ENCODE results near the gene PRR18.
"Not testable (repeated sequence)": the region's sequence is repeated elsewhere in the genome, so short reads cannot be mapped to it uniquely, and the experiment has no call there.

Gene PRR18

DNA sequence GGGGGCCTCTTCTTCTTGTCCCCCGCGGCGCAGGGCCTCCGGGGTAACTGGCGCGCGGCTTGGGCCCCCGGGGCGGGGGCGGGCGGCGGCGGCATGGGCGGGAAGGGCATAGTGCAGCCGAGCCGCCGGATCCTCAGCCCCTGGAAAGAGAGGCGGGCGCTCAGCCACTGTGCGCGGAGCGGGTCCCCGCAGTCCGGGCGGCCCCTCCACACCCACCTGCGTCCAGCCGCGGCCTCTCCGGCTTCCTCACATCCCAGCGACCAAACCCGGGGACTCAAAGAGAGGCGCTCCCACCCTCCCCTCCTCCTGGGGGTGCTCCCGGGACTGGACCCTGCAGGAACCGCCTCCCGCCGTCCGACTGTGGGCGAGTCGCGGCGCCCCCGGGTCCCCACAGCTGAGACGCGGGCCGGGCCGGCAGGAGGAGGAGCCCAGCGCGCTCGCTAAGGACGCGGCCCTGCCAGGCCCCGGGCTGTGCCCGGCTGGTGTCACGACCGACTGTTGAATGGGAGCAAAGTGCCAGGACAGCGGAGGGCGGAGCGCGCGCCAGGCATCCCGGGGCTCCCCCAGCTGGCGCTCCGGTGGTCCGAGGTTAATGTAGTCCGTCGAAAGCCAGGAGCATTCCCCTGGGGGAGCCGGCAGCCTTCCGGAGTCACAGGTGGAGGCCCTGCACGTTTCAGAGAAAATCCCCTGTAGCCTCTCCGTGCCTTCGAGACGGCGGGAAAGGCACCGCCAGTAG lies at the start of gene PRR18:
Gene PRR18 (minus strand): TSS at position 360 of the 736 bp plus-strand sequence. CDS start 250 bp downstream, at position 110.
- DNase-seq (ENCODE audit: low read depth in 1 of 2, low spot score in 1 of 2), result peak; percentile 15 to 37
- no peak for TF ChIP-seq JUND (IDR thresholded peaks at IDR 0.05; ENCODE audit: low read depth)
- in situ Hi-C loops (cut with HindIII; ENCODE audit: low pct_unique_long_range_greater_than_20kb, low sequenced_read_pairs), result no loop called here

- in situ Hi-C loops (cut with HindIII; ENCODE audit: low pct_unique_long_range_greater_than_20kb, low sequenced_read_pairs), result no loop called here
- DNase-seq (ENCODE audit: low read depth in 1 of 2, low spot score in 1 of 2), result no peak
- TF ChIP-seq JUND (IDR thresholded peaks at IDR 0.05; ENCODE audit: low read depth), result no peak
These were observed 47.4 kb upstream of the PRR18 start for GRCh38 chr6:166355552-166355951.

DNA sequence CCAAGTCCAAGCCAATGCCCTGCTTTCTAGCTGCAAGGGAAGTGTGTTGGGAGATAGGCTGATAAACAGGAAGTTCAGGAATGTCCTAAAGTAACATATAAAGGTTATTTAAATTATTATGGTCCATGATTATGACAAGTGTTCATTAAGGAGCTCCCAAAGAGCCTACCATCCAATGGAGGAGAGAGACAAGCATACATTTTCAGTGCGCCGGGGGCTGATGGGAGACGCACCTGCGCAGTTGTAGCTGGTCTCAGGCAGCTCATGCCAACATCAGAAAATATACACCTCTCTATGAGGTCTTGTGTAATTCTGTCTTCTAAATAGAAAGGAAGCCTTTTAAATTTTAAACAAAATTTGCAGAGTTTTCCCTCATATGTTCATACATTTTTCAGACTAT lies 46.8 kb upstream of the PRR18 start:
- in situ Hi-C loops (cut with HindIII; ENCODE audit: low pct_unique_long_range_greater_than_20kb, low sequenced_read_pairs), result no loop called here
- TF ChIP-seq JUND (IDR thresholded peaks at IDR 0.05; ENCODE audit: low read depth), result no peak

GRCh38 chr6:166354143-166354542 lies 46.0 kb upstream of the PRR18 start:
- in situ Hi-C loops (cut with HindIII; ENCODE audit: low pct_unique_long_range_greater_than_20kb, low sequenced_read_pairs), result no loop called here
- TF ChIP-seq JUND (IDR thresholded peaks at IDR 0.05; ENCODE audit: low read depth), result no peak
- DNase-seq (ENCODE audit: low read depth in 1 of 2, low spot score in 1 of 2), result no peak

More for the DNA sequence above, 46.8 kb upstream of the PRR18 start:
- no peak for DNase-seq (ENCODE audit: low read depth in 1 of 2, low spot score in 1 of 2)

- no peak for TF ChIP-seq JUND (IDR thresholded peaks at IDR 0.05; ENCODE audit: low read depth)
- no peak for DNase-seq (ENCODE audit: low read depth in 1 of 2, low spot score in 1 of 2)
- in situ Hi-C loops (cut with HindIII; ENCODE audit: low pct_unique_long_range_greater_than_20kb, low sequenced_read_pairs), result no loop called here
These were observed 45.3 kb upstream of the PRR18 start for GRCh38 chr6:166353507-166353906.

- in situ Hi-C loops (cut with HindIII; ENCODE audit: low pct_unique_long_range_greater_than_20kb, low sequenced_read_pairs), result no loop called here
- no peak for TF ChIP-seq JUND (IDR thresholded peaks at IDR 0.05; ENCODE audit: low read depth)
- no peak for DNase-seq (ENCODE audit: low read depth in 1 of 2, low spot score in 1 of 2)
These were observed 44.7 kb upstream of the PRR18 start for GRCh38 chr6:166352923-166353322.

DNA sequence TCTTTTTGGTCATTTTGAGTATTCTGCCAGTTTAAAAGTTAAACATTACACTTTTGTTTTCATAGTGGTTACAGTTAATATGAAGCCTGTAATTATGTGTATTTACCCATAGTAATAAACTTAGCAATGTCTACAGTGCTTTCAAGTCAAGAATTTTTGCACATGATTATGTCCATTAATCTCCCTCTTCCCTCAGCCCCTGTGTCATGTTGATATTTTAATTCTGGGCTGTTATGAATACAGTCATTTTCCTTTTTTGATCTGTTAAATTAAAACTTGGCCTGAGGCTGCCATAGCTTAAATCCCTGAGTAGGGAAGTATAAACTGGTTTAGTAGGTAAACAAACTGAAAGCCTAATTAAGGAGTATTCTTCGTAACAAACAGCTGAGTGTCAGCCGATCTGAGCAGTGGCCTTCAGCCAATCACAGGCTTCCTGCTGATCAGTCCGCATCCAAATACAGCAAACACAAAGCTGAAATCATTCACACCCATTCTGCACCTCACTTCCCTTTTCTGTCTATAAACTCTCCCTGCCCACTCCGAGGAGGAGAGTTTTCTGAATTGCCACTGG lies 43.6 kb upstream of the PRR18 start:
- in situ Hi-C loops (cut with HindIII; ENCODE audit: low pct_unique_long_range_greater_than_20kb, low sequenced_read_pairs), result no loop called here
- DNase-seq (ENCODE audit: low read depth in 1 of 2, low spot score in 1 of 2), result peak; percentile 33 to 49
- TF ChIP-seq JUND (IDR thresholded peaks at IDR 0.05; ENCODE audit: low read depth), result no peak

DNA sequence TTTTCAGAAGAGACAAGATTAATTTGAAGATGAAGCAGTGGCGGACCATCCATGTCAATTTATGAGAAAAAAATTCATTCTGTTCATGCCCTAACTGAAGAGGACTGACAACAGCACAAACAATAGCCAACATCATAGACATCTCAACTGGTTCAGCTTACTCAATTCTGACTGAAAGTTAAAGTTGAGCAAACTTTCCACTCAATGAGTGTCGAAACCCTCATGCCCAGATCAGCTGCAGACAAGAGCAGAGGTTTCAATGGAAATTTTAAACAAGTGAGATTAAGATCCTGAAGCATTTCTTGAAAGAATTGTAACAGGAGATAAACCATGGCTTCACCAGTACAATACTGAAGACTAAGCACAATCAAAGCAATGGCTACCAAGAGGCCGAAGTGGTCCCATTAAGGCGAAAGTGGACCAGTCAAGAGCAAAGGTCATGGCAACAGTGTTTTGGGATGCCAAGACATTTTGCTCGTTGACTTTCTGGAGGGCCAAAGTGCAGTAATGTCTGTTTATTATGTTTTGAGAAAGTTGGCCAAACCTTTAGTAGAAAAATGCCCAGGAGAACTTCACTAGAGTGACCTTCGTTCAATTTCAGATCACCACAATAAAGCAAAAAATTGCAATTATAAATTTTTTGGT lies 40.2 kb upstream of the PRR18 start:
- in situ Hi-C loops (cut with HindIII; ENCODE audit: low pct_unique_long_range_greater_than_20kb, low sequenced_read_pairs), result no loop called here
- no peak for TF ChIP-seq JUND (IDR thresholded peaks at IDR 0.05; ENCODE audit: low read depth)
- no peak for DNase-seq (ENCODE audit: low read depth in 1 of 2, low spot score in 1 of 2)

DNA sequence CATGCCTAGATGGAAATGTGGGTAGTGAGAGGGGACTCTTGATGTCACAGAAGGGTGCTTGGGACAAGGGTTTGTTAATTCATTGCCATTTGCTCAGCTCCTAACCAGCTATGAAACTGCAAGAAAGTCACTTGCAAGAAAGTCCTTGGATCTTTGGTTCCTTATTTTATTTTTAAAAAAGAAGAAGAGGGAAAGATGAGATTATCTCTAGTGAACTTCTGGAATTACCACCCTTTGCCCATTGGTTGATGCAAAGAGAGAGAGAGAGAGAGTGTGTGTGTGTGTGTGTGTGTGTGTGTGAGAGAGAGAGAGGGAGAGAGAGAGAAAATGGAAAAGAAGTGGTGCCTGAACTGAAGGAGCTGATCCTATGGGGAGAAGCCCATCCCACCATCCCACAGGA lies 38.8 kb upstream of the PRR18 start:
- no peak for DNase-seq (ENCODE audit: low read depth in 1 of 2, low spot score in 1 of 2)
- in situ Hi-C loops (cut with HindIII; ENCODE audit: low pct_unique_long_range_greater_than_20kb, low sequenced_read_pairs), result no loop called here
- TF ChIP-seq JUND (IDR thresholded peaks at IDR 0.05; ENCODE audit: low read depth), result no peak

GRCh38 chr6:166346449-166346848 lies 38.3 kb upstream of the PRR18 start:
- no peak for DNase-seq (ENCODE audit: low read depth in 1 of 2, low spot score in 1 of 2)
- no peak for TF ChIP-seq JUND (IDR thresholded peaks at IDR 0.05; ENCODE audit: low read depth)
- in situ Hi-C loops (cut with HindIII; ENCODE audit: low pct_unique_long_range_greater_than_20kb, low sequenced_read_pairs), result no loop called here

DNA sequence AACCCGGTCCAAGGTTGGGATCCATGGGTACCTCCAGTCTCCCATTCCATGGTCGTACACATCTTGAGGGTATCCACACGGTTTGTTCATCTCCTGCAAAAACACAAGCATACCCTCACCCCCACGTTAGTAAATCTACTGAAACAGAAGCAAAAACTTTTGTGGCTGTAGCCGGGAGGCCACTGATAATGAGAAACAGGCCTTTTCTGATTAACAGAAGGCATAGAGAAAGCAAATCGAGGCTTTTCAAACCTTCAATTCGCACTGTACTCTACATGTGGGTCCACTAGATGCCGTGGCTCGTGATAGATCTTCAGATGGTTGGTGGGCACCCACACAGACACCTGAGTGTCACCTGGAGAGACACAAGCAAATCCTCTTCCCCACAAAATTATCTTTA lies 37.5 kb upstream of the PRR18 start:
- DNase-seq (ENCODE audit: low read depth in 1 of 2, low spot score in 1 of 2); in situ Hi-C loops (cut with HindIII; ENCODE audit: low pct_unique_long_range_greater_than_20kb, low sequenced_read_pairs): not testable (repeated sequence)

DNA sequence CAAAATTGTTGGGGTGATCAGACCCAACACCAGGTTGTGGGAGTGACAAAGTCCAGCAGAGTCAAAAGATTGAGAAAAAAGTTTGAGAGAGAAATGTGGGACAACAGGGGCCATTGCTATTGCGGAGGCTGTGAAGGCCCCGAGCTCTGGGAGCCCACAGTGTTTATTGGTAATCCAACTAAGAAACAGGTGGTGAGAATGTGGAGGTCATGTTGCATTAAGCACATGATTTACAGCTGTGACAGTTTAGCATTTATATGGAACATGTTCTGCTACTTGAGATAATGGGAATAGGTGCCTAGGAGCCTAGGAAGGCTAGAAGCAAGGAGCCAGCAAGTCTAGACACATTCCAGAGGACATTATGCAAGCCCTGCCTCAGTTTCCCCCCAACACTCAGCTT lies 36.7 kb upstream of the PRR18 start:
- DNase-seq (ENCODE audit: low read depth in 1 of 2, low spot score in 1 of 2); in situ Hi-C loops (cut with HindIII; ENCODE audit: low pct_unique_long_range_greater_than_20kb, low sequenced_read_pairs): not testable (repeated sequence)

- no peak for DNase-seq (ENCODE audit: low read depth in 1 of 2, low spot score in 1 of 2)
- in situ Hi-C loops (cut with HindIII; ENCODE audit: low pct_unique_long_range_greater_than_20kb, low sequenced_read_pairs), result no loop called here
- no peak for TF ChIP-seq JUND (IDR thresholded peaks at IDR 0.05; ENCODE audit: low read depth)
These were observed 36.0 kb upstream of the PRR18 start for GRCh38 chr6:166344240-166344639.

Measured in T47D (cell line).